ENCODE results near the gene AKNAD1. TPM values are rescaled to one million over a fixed set of nuclear protein-coding genes. Genes with fewer than 3 reads are reported as not detected.

Gene AKNAD1
- total RNA-seq, 6 experiments from 2014 or later, result 0.39 to 0.57 TPM; not detected in 4

DNA sequence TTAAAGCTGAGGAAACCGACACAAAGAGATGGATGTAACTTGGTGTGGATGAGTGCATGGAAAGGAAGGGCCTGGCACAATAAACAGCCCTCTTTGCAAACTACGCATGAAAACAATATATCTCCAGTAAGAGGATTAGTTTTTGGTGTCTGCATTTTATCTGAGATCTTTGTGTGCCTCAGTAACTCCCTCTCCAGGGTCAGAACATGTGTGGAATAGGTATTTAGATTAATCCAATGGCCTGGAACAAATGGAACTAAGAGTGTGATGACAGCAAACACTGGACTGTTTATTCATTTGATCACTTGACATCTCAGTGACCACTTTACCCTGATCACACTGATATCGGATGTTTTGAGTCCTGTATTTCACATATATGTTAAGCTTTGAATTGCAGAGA, 45.3 kb downstream of the AKNAD1 start:
- DNase-seq, result no peak
- no peak overlapping the region for H3K4me3 Mint-ChIP-seq
- peaks cover 7% of the 10 kb centered on the region for H3K36me3 Mint-ChIP-seq (ENCODE audit: low read depth)
- TF ChIP-seq, protein P1, sequence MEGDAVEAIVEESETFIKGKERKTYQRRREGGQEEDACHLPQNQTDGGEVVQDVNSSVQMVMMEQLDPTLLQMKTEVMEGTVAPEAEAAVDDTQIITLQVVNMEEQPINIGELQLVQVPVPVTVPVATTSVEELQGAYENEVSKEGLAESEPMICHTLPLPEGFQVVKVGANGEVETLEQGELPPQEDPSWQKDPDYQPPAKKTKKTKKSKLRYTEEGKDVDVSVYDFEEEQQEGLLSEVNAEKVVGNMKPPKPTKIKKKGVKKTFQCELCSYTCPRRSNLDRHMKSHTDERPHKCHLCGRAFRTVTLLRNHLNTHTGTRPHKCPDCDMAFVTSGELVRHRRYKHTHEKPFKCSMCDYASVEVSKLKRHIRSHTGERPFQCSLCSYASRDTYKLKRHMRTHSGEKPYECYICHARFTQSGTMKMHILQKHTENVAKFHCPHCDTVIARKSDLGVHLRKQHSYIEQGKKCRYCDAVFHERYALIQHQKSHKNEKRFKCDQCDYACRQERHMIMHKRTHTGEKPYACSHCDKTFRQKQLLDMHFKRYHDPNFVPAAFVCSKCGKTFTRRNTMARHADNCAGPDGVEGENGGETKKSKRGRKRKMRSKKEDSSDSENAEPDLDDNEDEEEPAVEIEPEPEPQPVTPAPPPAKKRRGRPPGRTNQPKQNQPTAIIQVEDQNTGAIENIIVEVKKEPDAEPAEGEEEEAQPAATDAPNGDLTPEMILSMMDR (IDR thresholded peaks at IDR 0.05), result no peak
- no peaks in the 10 kb centered on the region for H3K9me3 Mint-ChIP-seq
- no peak overlapping the region for H3K27ac Mint-ChIP-seq
- H3K27me3 Mint-ChIP-seq (ENCODE audit: insufficient read depth), result peaks cover 2% of the 10 kb centered on the region
- H3K4me1 Mint-ChIP-seq (ENCODE audit: low read depth), result peaks cover 36% of the 10 kb centered on the region

DNA sequence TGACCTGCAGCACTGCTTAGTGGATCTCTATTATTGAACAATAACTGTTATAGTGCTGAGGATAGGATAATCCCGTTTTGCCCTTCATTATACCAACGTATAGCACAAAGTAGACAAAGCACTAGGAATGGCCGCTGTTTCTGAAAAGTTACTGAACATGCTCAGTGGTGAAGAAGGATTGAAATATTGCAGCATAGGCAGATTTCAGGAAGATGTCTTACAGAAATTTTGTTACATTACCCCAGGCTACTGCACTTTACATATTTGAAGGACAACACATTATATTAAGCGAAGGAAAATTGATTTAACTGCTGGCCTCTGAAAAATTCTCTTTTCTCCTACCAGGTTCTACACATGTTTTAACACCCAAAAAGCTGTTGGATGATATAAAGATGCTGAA, 48.5 kb downstream of the AKNAD1 start:
- no peaks in the 10 kb centered on the region; the same call in 1 of the 2 replicates for H3K27me3 Mint-ChIP-seq (ENCODE audit: insufficient read depth)
- H3K4me3 Mint-ChIP-seq, result no peak overlapping the region
- peaks cover 12% of the 10 kb centered on the region for H3K36me3 Mint-ChIP-seq (ENCODE audit: low read depth)
- H3K9me3 Mint-ChIP-seq, result no peaks in the 10 kb centered on the region
- H3K4me1 Mint-ChIP-seq (ENCODE audit: low read depth), result peaks cover 4% of the 10 kb centered on the region
- no peak for DNase-seq
- TF ChIP-seq, protein P1 (IDR thresholded peaks at IDR 0.05), result no peak
- no peak overlapping the region for H3K27ac Mint-ChIP-seq

DNA sequence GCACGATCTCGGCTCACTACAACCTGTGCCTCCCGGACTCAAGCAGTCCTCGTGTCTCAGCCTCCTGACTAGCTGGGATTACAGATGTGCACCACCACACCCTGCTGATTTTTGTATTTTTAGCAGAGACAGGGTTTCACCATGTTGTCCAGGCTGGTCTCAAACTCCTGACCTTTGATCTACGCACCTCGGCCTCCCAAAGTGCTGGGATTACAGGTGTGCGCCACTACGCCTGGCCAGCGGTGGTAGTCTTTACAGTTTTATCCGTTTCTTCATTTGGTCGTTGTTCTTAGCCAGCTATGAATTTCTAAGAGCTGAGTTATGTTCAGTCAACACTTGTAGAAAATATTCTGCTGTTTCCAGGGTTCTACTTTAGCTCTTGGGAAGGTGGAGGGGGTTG, 53.3 kb downstream of the AKNAD1 start:
- DNase-seq, result no peak
- Mint-ChIP-seq H3K4me1 (ENCODE audit: low read depth) (peaks cover 25% of the 10 kb centered on the region), H3K9me3 (no peaks in the 10 kb centered on the region), H3K27me3 (ENCODE audit: insufficient read depth) (no peaks in the 10 kb centered on the region), H3K27ac (peak overlapping the region; percentile 1; the same call in 1 of the 2 replicates), H3K4me3 (no peak overlapping the region), H3K36me3 (ENCODE audit: low read depth) (peaks cover 26% of the 10 kb centered on the region)
- TF ChIP-seq, protein P1 (IDR thresholded peaks at IDR 0.05), result no peak

DNA sequence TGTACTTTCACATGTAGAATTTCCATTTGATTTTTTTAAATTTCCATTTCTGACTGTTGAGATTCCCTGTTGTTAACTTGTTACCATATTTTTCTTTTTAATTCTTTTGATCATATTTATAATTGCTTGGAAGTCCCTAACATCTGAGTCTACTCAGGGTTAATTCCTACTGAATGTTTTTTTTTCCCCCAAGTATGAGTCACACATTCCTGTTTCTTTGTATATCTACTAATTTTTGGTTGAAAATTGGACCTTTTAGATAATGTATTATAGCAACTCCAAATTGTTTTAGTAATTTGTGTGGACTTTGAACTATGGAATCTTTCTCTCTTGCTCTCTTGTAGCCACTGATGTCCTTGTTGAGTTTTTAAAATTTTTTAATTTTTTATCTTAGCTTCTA, 55.8 kb downstream of the AKNAD1 start:
- Mint-ChIP-seq H3K4me3 (peak overlapping the region; percentile 7; the same call in 1 of the 2 replicates), H3K4me1 (ENCODE audit: low read depth) (peaks cover 25% of the 10 kb centered on the region), H3K9me3 (no peaks in the 10 kb centered on the region), H3K27me3 (ENCODE audit: insufficient read depth) (no peaks in the 10 kb centered on the region), H3K36me3 (ENCODE audit: low read depth) (peaks cover 23% of the 10 kb centered on the region; the same call in 1 of the 2 replicates), H3K27ac (peak overlapping the region; percentile 45)
- DNase-seq, result no peak
- TF ChIP-seq, protein P1 (IDR thresholded peaks at IDR 0.05), result no peak

DNA sequence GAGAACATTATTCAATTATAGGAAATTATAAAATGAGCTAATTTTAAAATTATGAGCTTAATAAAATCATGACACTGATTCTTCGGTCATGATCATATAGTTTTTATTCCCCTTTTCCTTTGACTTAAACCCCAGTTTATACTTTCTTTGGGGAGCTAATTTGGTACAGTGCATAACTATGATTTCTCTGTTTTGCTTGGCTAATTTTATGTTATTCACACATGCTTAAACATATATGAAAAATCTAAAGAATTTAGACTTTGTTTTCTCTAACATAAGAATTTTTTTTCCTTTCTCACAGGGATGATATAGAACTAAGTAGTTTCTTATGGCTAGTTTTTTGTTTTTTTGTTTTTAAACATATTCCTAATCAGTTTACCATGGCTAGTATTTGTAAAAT, 57.9 kb downstream of the AKNAD1 start:
- H3K36me3 Mint-ChIP-seq (ENCODE audit: low read depth), result peaks cover 29% of the 10 kb centered on the region
- no peak overlapping the region for H3K27ac Mint-ChIP-seq

More for the DNA sequence above, 57.9 kb downstream of the AKNAD1 start:
- no peak overlapping the region for H3K4me3 Mint-ChIP-seq
- H3K9me3 Mint-ChIP-seq, result no peaks in the 10 kb centered on the region
- peaks cover 25% of the 10 kb centered on the region for H3K4me1 Mint-ChIP-seq (ENCODE audit: low read depth)
- H3K27me3 Mint-ChIP-seq (ENCODE audit: insufficient read depth), result no peaks in the 10 kb centered on the region
- DNase-seq, result no peak
- TF ChIP-seq, protein P1 (IDR thresholded peaks at IDR 0.05), result no peak
